ENCODE measurements around the gene RXRA.
"Not testable (repeated sequence)": the region's sequence is repeated elsewhere in the genome, so short reads cannot be mapped to it uniquely, and the experiment has no call there.

The RXRA gene

DNA sequence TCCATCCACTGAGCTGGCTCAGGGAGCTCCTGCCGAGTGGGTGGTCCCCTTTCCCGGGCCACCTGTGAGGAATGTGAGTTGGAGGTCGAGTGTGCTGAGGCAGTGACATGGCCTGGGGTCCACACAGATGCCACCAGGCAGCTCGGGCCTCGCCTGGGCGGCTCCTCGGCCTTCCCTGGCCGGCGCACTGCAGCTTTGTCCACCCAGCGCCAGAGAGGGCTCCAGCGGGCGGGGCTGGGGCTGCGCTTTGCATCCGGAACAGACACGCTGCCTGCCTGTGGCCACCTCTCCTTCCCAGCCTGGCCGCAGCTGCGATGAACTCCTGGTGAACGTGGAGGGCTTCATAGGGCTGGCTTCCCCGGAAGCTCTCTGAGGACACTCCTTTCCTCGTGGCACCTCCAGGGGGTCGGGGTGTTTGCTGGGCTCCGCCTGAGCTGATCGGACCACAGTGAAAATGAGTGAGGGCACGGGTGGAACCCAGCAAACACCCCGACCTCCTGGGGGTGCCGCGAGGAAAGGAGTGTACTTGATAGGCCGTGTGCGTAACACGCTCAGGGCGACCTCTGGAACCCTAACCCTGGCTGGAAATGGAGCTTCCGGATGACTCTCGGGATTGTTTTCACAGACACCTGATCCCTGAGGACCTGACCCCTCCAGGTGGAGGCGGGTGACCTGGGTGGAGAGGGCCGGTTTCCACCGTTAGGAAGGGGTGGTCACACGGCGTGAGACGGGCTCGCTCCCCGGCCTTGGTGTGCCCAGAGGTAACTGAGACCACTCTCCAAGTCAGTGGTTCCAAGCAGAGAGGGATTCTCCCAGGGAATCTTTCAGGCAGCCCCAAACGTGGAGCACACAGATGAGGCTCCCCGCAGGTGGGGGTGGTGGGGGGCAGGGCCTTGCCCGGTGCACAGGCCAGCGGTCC is 31.8 kb upstream of the RXRA start:
- DNase-seq = no peak

DNA sequence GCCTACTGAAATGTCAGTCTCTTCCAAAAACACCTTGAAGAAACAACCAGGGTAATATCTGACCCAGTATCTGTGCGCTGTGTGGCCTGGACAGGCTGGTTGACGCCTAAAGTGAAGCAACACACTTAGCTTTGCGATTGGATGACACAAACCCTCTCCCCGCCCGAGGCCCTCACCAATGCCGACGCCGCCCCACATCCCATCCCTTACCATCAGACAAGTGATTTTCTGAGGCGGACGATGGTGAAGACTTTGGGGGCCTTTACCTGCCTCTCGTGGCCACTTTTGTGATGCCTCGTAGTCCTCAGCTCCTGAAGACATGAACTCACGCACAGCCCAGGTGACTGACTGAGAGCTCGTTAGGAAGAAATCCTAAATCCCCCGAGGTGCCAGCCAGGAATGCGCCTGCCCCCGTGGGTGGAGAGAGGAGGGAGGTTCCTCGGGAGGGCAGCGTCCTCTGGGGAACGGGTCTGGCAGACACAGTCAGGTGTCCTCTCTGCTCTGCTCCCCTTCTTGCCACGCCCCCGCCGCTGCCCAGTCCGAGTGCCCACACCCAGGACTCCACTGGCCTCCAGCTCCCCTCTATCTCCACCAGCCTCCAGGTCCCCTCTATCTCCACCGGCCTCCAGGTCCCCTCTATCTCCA is 31.0 kb upstream of the RXRA start:
- DNase-seq = no peak

DNA sequence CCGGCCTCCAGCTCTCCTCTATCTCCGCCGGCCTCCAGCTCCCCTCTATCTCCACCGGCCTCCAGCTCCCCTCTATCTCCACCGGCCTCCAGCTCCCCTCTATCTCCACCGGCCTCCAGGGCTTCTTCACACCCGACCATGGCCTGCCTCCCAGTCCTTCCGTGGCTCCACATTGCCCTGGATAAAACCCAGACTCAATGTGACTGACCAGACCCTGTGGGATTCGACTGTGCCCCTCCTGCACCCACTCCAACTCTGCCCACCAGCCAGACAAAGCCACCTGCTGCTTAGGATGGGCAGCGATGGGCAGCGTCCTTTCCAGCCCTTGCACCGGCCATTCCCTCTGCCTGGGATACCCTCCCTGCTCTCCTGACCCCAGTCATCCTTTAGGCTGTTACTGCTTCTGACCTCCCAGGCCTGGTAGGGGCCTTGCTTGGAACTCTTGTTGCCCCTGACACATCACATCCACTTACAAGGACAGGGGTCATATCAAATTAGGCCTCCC is 30.5 kb upstream of the RXRA start:
- no peak for DNase-seq

DNA sequence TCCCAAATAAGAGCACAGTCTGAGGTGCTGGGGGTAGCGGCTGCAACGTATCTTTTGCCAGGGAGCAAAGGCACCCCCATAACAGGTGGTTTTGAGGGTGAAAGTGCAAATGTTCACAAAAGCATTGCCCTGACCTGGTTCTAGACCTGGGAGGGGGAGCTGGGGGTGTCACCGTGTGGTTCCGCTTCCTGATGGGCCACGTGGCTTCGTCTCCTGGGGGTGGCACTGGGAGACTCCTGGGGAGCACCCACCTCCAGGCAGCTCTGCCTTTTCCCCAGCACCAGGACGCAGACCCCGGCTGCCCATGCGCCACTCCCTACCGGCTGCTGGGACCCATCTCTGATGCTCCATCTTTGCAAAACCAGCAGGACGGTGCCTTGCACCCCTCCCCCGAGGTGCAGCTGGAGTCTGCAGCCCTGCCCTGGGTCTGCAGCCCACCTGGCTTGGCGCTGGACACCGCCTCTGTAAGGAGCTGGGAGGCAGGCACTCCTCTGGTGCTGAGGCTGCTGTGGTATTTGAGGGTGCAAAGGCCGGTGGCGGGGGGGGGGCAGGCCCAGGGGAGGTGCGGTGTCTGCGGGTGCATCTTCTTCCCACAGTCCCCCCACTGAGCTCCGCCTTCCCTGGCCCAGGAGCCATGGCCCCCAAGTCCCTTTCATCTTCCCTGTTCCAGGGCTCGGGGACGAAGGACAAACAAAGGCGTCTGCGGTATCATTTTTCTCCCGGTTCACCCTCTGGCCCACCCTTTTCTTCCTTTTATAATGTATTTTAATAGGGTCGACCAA is 29.8 kb upstream of the RXRA start:
- DNase-seq = no peak

DNA sequence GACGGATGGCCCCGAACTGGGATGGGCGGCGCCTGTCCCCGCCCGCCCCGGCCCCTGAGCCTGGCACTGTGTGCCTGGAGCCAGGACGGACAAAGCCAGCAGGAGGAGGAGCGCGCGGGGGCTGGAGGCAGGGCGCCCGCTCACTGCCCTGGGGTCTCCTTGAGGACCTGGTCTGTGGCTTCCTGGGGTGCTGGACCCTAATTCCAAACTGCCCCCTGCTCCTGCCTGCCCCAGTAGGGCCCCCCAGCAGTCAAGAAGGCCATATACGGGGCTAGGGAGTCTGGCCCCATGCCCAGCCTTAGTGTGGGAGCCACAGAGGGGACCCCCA is 29.2 kb upstream of the RXRA start:
- DNase-seq = no peak

DNA sequence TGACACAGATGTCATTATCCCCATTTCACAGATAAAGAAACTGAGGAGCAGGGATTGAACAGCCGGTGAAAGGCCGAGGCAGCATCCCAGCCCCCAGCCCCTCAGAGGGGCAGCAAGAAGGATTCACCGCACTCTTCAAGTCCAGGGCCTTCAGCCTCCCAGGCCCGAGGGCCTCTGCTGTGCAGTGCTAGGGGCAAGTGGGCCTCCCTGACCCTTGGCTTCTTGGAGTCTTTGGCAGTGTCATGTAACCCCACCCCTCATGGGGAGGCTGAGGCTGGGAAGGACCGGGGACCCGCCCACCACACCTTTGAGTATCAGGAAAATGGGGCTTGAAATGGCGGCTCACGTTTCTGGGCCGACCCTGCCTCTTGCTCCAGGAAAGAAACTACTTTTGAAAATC is 28.7 kb upstream of the RXRA start:
- no peak for DNase-seq

DNA sequence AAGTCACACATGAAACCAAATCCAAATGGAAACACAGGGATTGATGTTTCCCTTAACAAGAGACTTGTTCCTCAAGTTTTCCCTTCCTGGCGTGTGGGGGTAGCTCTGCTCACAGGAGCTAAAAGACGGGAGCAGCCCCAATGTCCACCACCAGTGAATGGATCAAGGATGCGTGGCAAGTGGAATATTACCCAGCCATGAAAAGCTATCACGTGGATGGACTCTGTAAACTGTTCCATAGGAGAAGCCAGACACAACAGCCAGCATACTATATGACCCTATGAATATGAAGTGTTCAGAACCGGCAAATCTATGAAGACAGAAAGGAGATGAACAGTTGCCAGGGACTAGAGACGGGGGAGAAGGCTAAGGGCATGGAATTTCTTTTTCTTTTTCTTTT is 28.3 kb upstream of the RXRA start:
- DNase-seq = no peak

DNA sequence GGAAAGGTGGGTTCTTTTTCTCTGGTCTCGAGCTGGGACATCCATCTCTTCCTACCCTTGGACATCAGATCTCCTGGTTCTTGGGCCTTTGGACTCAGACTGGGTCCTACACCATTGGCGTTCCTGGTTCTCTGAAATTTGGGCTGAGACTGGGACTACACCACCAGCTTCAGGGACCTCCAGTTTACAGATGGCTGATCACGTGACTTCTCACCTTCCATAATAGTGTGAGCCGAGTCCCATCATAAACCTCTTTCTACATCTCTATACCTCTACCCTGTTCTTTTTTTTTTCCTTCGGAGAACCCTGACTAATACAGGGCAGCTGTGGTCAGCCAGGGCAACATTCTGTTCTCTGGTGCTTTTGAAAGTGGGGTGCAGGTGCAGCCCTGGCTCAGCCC is 27.2 kb upstream of the RXRA start:
- DNase-seq = no peak

DNA sequence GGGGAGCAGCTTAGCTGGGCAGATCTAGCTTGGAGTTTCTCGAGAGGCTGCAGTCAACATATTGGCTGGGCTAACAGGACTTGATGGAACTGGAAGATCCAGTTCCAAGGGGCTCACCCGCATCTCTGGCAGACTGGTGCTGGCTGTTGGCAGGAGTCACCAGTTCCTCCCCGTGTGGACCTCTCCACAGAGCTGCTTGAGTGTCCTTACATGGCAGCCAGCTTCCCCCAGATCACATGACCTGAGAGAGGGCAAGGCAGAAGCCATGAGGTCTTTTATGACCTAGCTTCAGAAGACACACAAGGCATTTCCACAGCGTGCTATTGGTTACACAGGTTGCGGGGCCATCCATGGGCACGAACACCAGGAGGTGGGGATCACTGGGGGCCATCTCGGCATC is 26.4 kb upstream of the RXRA start:
- no peak for DNase-seq

DNA sequence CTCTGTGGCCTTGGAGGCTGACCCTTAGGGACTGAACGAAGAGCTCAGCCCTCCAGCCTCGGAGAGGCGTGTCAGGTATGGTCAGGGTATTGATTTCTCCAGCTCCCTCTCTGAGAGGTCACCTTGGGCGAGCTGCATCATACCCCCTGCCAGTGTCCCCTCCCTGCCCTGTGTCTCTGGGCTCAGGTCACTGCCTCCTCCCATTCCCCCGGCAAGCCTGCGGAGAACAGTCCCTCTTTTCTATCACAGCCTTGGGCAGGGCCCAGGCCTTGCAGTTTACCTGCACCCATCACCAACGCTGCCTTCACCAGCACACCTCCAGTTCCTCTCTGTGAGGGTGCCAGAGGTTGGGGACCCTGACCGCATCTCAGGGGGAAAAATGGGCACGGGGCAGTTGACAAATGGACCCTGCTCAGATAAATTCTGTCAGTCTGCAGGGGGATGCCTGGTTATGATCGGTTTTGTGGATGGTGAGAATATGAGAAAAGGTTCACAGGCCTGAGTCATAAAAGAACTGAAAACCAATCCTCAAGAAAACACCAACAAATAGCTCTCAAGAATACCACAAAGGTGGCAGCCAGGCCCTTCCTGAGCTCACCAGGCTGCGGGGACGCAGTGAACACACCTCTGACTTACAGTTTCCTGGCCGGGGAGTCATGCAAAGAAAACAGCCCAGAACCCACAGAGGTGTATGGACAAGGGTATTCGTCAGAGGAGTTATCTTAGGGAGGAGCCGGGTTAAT is 24.7 kb upstream of the RXRA start:
- peak; percentile 24 for DNase-seq

DNA sequence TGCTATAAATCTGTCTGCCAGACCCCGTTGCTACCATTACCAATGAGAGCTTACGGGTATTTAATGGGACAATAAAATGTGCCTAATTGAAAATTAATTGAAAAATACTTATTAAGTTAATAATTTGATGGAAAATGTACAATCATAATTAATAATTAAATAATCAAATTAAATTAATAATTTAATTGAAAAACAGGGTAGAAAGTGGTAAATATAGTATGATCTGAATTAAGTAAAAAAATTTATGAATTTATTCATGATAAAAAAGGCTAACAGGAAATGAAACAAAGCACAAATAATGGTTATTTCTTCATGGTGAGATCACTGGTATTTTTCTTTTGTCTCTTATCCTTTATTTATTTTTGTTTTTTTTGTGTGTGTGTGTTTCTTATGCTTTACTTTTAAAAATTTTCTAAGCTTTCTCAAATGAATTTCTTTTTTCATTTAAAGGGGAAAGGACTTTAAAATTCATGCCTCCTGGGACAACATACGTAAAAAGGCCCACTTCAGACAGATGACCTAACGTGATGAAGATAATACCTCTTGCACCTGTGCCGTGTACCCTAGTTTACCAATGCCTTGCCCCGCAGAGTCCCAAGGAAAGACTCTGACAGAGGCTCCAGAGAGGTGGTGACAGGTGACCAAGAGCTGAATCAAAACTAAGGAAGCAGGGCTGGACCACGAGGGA is 24.0 kb upstream of the RXRA start:
- no peak for DNase-seq

DNA sequence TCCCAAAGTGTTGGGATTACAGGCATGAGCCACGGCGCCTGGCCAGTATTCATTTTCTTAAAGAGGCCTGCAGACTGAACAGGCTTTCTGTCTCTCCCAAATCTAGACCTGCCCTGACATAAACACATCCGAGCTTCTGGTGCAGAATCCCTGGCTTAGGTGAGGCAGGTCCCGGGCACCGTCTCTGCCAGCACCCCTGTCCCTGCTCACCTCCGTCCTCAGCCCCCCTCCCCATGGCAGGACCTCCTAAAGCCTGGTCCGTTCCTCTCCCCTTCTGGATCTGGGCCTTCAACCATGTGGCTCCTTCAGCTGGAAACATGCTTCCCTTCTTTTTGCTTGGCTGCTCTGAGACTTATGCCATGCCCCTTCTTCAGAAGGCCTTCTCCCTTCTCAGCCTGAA is 22.7 kb upstream of the RXRA start:
- no peak for DNase-seq

DNA sequence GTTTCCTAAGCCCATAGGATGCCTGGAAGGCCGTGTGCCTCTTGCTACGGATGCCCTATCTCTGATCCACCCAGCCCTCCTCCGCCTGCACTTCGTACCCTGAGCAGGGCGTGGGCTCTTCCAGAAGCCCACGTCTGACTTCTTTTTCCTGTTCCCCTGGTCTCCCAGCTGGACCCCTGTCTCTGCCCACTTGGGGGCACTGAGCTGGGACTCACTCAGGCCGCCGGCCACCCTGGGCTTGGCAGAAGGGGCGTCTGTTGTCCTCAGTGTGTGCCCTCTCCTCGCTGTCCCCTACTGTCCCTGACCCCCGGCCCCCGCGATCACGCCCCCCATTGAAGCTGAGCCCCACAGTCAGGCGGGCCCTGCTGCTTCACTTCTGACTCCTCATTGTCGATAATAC is 22.0 kb upstream of the RXRA start:
- no peak for DNase-seq

DNA sequence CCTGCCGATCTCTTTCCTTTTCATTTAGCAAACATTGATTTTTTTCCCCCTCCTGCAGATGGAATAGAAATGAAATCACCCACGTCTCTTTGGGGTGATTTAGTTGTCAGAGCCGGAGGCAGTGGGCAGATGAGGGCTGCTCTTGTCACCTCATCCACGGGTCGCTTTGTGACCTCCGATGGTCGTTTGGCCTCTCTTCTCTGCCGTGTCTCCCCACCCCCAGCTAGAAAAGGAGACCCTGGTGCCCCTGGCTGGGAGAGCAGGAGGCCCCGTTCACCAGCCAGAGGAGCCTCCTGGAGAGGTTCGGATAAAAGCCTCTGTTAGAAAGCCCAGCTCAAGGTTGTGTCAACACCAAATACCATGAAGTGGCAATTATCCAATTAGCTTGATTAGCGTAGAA is 21.6 kb upstream of the RXRA start:
- DNase-seq = no peak

DNA sequence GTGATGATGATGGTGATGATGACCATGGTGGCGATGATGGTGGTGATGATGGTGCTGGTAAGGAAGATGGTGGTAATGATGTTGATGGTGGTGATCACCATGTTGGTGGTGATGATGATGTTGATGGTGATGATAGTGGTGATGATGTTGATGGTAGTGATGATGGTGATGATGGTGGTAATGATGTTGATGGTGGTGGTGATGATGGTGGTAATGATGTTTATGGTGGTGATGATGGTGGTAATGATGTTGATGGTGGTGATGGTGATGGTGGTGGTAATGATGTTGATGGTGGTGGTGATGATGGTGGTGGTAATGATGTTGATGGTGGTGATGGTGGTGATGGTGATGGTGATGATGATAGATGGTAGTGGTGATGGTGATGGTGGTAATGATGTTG is 20.7 kb upstream of the RXRA start:
- no peak for DNase-seq

DNA sequence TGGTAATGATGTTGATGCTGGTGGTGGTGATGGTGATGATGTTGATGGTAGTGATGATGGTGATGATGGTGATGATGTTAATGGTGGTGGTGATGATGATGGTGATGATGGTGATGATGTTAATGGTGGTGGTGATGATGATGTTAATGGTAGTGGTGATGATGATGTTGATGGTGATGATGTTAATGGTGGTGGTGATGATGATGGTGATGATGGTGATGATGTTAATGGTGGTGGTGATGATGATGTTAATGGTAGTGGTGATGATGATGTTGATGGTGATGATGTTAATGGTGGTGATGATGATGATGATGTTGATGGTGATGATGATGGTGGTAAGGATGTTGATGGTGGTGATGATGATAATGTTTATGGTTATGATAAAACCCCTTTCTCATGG is 20.2 kb upstream of the RXRA start:
- DNase-seq = not testable (repeated sequence)

DNA sequence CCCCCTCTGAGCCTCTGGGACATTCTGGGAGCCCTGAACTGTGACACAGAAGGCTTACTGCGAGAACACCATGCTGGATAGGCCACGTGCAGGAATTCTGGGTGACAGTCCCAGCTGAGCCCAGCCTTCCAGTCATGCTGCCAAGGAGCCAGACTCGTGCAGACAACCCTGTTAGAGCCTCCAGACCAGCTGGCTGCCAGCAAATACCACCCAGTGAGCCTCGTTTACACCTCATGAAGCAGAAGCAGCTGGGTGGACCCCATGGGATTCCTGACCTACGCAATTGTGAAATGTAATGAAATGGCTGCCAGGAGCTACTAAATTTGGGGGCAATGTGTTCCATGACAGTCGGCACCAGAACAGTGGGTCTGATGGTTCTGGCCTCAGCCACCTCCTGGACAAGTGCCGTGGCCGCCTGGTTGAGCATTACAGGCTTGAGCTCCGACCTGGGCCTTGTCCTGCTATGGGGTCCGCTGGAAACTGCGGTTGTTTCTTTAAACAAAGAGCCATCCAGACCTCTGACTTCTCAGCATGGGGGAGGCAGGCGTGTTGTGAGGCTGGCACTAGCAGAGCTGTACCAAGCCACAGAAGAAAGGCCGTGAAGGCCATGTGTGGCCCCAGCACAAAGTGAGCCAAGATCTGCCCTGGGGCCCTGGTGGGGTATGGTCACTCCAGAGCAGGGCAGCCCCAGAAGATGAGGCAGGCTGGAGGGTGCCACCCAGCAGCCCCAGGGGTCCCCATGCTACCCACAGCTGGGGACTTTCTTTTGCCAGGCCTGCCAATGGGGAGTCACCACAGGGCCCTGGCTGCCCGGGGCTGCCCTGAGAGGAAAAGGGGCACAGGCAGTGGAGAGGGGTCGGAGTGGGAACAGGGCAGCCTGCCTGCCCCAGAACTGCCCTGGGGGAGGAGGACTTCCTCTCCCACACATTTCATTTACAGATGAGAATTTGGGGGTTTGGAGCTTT is 19.3 kb upstream of the RXRA start:
- no peak for DNase-seq

DNA sequence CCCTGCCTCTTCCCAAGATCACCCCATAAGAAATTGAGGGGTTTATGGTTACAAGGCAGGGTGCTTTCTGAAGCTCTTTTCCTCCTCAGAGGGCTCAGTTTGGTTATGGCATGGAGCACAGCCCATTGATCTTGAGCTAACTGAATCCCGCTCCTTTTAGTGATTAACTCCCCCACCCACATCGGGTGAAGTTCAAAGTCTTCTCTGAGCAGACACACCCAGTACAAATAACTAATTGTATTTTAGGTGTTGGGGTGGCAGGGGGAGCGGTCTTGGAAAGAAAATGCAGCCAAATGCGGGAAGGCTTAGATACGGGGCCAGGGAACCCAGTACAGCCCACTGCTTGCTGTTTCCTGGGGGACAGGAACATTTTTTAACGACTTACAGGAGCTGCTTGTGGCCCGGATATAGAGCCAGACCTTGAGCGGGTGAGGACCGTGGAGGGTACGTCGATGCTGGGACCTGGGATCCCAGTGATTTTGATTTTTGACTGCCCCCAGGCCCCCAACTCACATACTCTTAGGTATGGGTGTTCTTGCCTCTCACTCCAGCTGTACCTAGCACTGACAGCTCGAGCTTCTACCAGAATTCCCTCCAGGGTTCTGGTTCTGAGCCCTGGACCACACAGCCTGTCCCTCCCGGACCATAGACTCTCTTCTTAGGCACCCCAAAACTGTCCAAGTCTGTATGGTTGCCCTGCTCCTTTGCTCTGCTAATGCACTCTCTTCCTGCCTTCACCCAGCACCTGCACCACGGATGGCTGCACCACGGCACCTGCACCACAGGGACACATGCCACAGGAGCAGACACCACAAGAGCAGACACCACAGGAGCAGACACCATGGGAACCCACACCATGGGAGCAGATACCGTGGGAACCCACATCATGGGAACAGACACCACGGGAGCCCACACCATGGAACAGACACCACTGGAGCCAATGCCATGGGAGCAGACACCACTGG is 18.3 kb upstream of the RXRA start:
- DNase-seq = no peak

DNA sequence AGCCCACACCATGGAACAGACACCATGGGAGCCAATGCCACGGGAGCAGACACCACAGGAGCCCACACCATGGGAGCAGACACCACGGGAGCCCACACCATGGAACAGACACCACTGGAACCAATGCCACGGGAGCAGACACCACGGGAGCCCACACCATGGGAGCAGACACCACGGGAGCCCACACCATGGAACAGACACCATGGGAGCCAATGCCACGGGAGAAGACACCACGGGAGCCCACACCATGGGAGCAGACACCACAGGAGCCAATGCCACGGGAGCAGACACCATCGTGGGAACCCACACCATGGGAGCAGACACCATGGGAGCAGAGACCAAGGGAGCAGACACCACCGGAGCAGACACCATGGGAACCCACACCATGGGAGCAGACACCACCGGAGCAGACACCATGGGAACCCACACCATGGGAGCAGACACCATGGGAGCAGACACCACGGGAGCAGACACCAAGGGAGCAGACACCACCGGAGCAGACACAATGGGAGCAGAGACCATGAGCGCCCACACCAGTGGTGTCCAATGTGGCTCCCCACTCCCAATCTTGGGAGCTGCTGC is 17.5 kb upstream of the RXRA start:
- DNase-seq = not testable (repeated sequence)

DNA sequence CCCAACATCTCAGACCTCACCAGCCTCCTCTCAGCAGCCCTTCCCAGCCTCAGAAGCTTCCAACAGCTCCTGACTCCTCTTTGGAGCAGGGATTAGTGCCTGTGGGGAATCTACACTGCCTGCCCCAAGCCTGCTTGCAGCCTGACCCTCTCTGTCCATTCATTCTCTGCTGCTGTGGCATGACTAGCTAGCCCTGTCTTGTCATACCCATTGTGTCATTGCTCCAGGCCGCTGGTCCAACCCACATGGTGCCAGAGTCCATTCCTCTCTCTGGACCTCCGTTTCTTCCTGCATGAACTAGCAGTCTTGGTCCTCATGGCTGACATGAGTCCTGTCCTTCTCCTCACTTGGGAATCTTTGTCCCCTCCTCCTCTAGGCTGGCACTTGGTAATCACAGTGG is 12.8 kb upstream of the RXRA start:
- DNase-seq = no peak
